Activated CD4-positive, alpha-beta T cell treated with anti-CD3 and anti-CD28 coated beads for 24 hours (primary cell): ENCODE results near the gene PTAFR.

Experiments
- DNase-seq, 2 donors: peaks; one replicate each; pipeline ENCODE4 v3.0.0-alpha.2; 2020; ENCODE audit warnings: low read depth in 2 of 2

The PTAFR gene

GRCh38 chr1:28119556-28119955 is 56.9 kb downstream of the PTAFR start:
- DNase-seq: no peak

- no peak for DNase-seq
Observed at GRCh38 chr1:28118640-28119307, 57.7 kb downstream of the PTAFR start.

- peak; percentile 14 to 25 for DNase-seq
Observed at GRCh38 chr1:28115267-28115666, 61.2 kb downstream of the PTAFR start.

GRCh38 chr1:28114844-28115243 is 61.6 kb downstream of the PTAFR start:
- no peak for DNase-seq

GRCh38 chr1:28113242-28113572 is 63.3 kb downstream of the PTAFR start:
- no peak for DNase-seq

- no peak for DNase-seq
Observed at GRCh38 chr1:28112388-28113241, 63.9 kb downstream of the PTAFR start.

GRCh38 chr1:28111157-28111556 is 65.3 kb downstream of the PTAFR start:
- no peak for DNase-seq

- no peak for DNase-seq
Observed at GRCh38 chr1:28110555-28110954, 65.9 kb downstream of the PTAFR start.

GRCh38 chr1:28109639-28110038 is 66.9 kb downstream of the PTAFR start:
- no peak for DNase-seq

GRCh38 chr1:28108001-28108400 is 68.5 kb downstream of the PTAFR start:
- no peak for DNase-seq

GRCh38 chr1:28104866-28105467 is 71.5 kb downstream of the PTAFR start:
- no peak for DNase-seq

GRCh38 chr1:28102189-28102588 is 74.3 kb downstream of the PTAFR start:
- DNase-seq: no peak

GRCh38 chr1:28099050-28099769 is 77.3 kb downstream of the PTAFR start:
- no peak for DNase-seq
